Activated CD8-positive, alpha-beta memory T cell treated with anti-CD3 and anti-CD28 coated beads for 4 hours (primary cell): ENCODE data around the gene SARNP.
"Not testable (repeated sequence)": the region's sequence is repeated elsewhere in the genome, so short reads cannot be mapped to it uniquely, and the experiment has no call there.

Source experiments
- DNase-seq, 2 donors: peaks; one replicate each; pipeline ENCODE4 v3.0.0-alpha.2; 2020; ENCODE audit warnings: low read depth in 2 of 2

SARNP gene

GRCh38 chr12:55797068-55797467, 20.5 kb downstream of the SARNP start:
- no peak for DNase-seq

DNA sequence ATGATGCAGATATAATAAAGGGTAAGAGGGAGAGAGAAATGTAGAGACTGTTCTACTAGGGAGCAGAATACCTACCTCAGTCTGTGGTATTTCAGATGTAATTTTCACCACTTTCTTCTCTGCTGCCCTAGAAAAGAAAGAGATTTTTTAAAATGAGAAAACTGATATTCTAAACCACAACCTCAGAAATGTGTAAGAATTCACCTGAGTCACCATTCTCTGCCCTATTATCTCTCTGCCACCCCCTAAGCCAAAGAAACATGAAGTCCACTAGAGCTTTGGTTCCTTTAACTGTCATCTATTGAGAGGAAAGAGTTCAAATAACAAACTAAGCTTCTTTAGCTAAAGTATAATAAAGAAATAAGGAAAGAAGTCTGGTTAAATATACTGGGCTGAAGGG, 21.6 kb downstream of the SARNP start:
- DNase-seq: no peak

DNA sequence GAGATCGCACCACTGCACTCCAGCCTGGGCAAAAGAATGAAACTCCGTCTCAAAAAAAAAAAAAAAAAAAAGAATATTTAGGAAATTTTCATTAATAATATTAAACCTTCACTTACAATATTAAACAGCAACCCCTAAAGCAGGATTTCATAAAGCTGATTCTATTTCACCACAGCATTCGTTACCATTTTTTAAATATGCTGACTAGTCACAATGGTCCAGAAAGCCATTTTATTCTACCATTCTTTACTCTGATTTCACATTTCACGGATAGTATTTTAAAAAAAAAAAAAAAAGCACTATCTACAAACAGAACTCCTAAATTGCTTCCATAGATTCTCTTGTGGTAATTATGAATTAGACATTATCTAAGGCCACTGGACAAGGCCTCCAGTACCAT, 27.6 kb downstream of the SARNP start:
- DNase-seq: no peak

DNA sequence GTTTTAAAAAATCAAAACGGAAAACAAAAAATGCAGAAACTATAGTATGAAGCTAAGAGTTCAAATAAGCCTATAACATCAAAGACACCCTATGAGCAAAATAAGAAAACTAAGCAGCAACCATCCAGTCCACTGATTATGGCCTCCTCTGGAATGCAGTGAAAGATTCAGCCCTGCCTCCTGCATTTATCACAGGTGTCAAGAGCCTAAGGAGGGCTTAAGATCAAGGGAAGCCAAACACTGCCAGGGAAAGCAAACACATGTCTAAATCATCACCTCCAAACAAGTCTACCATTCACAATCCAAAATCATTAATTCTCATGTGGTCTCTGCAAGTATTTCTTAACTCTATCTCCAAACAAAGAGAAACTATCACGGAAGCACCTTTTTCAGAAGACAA, 28.4 kb downstream of the SARNP start:
- DNase-seq: no peak

DNA sequence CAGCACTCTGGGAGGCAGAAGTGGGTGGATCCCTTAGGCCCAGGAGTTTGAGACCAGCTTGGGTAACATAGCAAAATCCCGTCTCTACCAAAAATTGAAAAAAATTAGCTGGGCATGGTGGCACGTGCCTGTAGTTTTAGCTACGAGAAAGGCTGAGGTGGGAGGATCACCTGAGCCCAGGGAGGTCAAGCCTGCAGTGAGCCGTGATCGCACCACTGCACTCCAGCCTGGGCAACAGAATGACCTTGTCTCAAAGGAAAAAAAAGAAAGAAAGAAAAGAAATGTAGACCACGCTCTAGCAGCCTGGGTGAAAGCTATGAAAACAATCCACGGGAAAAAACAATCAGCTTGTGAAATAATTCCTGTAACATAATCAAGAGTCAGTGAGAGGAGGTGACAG, 29.0 kb downstream of the SARNP start:
- DNase-seq: no peak

- DNase-seq: no peak
Measured at GRCh38 chr12:55780685-55781084, 36.8 kb downstream of the SARNP start.

GRCh38 chr12:55777856-55778255, 39.7 kb downstream of the SARNP start:
- no peak for DNase-seq

- no peak for DNase-seq
Measured at GRCh38 chr12:55771736-55772135, 45.8 kb downstream of the SARNP start.

DNA sequence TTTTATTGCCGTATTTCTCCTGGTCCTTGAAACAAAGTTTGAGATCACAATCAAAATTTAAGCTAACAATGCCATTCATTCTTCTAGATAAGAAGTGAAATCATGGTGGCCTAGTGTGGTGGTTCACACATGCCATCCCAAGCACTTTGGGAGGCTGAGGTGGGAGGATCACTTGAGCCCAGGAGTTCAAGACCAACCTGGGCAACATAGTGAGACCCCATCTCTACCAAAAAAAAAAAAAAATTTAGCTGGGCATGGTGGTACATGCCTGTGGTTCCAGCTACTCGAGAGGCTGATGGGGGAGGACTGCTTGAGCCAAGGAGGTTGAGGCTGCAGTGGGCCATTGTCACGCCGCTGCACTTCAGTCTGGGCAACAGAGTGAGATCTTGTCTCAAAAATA, 50.4 kb downstream of the SARNP start:
- DNase-seq: no peak

DNA sequence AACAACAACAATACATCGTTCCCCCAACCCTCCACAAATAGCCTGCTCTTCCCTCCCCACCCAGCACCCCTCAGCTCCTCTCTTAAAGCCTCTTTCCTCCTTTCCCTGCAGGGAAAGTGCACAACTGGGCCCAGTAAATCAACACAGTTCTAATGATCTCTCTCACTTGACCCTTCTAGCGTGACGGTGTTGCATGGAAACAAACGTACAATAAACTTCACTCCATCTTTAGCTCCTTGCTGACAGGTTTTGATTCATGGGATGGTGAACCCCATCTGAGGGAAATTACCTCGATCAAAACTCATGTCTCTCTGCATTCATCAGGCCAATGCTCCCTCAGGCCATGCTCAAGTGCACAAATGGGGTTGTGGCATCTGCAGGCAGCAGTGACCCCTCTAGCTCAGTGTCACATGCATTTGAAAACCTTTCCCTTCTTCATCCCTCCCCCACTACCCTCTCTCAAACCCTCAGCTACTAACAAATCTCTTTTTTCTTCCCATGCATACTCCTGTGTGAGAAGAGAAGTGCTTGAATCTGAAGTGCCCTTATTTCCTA, 51.7 kb downstream of the SARNP start:
- no peak for DNase-seq

- no peak for DNase-seq
Measured at GRCh38 chr12:55762646-55763045, 54.9 kb downstream of the SARNP start.

DNA sequence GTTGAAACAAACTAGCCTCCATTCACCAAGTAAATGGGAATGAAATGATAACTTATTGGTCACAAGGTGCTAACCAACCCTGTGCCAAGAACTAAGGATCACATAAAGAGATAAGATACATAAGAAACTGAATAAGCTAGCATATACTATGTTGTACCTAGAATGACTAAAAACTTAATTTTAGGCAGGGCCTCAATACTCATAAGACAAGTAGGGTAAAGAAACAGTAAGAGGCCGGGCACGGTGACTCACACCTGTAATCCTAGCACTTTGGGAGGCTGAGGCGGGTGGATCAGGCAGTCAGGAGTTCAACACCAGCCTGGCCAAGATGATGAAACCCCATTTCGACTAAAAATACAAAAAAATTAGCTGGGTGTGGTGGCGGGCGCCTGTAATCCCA, 56.9 kb downstream of the SARNP start:
- DNase-seq: no peak

- DNase-seq: not testable (repeated sequence)
Measured at GRCh38 chr12:55758575-55758974, 58.9 kb downstream of the SARNP start.

- DNase-seq: no peak
Measured at GRCh38 chr12:55757701-55758100, 59.8 kb downstream of the SARNP start.

GRCh38 chr12:55755246-55755645, 62.3 kb downstream of the SARNP start:
- DNase-seq: no peak

- DNase-seq: no peak
Measured at GRCh38 chr12:55748230-55748993, 69.1 kb downstream of the SARNP start.

- DNase-seq: no peak
Measured at GRCh38 chr12:55746913-55747231, 70.7 kb downstream of the SARNP start.

GRCh38 chr12:55746174-55746912, 71.2 kb downstream of the SARNP start:
- DNase-seq: no peak

DNA sequence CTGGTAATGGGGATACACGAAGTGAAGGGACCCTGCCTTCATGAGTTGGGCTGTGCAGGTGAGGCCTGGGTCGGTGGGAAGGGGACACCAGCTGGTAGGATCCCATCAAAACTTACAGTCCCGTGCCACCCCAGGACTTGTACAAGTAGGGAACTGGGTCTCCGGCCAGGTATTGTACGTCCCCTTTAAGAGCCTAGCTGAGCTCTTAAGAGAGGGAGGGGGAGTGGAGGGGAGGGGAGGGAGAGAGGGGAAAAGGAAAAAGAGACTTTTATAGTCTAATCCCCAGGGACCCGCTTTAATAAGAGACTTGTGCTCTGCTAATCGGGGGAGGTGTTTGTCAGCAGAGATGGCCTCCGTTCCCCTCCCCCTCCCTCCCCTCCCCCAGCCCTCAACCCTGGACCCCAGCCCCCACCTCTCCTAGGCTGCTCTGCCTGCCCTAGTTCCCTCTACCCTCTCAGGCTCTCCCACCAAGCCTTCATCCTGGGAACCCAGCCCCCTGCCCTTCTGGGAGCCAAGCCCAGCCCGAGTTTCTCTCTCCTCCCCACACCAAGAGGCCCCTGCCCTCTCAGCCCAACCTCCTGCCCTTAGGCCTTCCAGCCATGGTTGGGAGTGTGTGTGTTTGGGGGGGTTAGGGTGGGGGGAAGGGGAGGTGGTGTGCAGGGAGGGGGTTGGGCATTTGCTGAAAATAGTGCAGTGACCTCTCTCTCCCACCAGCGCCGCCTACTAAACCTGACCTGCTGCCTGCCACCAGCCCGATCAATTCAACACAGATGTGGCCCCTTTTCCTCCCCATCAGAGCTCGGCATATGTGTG, 72.0 kb downstream of the SARNP start:
- no peak for DNase-seq

GRCh38 chr12:55744340-55745030, 73.0 kb downstream of the SARNP start:
- no peak for DNase-seq

- no peak for DNase-seq
Measured at GRCh38 chr12:55743406-55744339, 73.9 kb downstream of the SARNP start.
